Upper lobe of left lung (tissue), 6 donors: Measurements from ENCODE around the gene C2orf72. TPM values are rescaled to one million over a fixed set of nuclear protein-coding genes. Genes with fewer than 3 reads are reported as not detected.
"Not testable (repeated sequence)": the region's sequence is repeated elsewhere in the genome, so short reads cannot be mapped to it uniquely, and the experiment has no call there.

Experiments used
- ATAC-seq, 2 donors: fragments of 200-7000 bp; cut with Tn5 transposase; one replicate each; pipeline ENCODE4 v1.9.1; 2022; ENCODE audit warnings: mild to moderate bottlenecking in 2 of 2, moderate library complexity in 2 of 2; ENCODE audit not compliant: low FRiP score in 2 of 2
- DNase-seq, 2 donors: peaks; one replicate each; pipeline ENCODE4 v3.0.0-alpha.2; 2019 to 2020
- H3K27ac ChIP-seq, 4 donors: fragments of 200-600 bp; sonication (generic); one replicate each; pipeline ENCODE4 v1.5.1; 2016 to 2019
- H3K27me3 ChIP-seq, 4 donors: fragments of 200-600 bp; sonication (generic); one replicate each; pipeline ENCODE4 v1.5.1; 2017 to 2019
- H3K36me3 ChIP-seq, 4 donors: fragments of 200-600 bp; sonication (generic); one replicate each; pipeline ENCODE4 v1.5.1; 2016 to 2019
- H3K4me1 ChIP-seq, 4 donors: fragments of 200-600 bp; sonication (generic); one replicate each; pipeline ENCODE4 v1.5.1; 2018 to 2019
- H3K4me3 ChIP-seq, 4 donors: fragments of 200-600 bp; sonication (generic); one replicate each; pipeline ENCODE4 v1.5.1; 2017 to 2019; ENCODE audit warnings: mild to moderate bottlenecking in 2 of 4, moderate library complexity in 1 of 4
- H3K9me3 ChIP-seq, 4 donors: fragments of 200-600 bp; sonication (generic); one replicate each; pipeline ENCODE4 v1.5.1; 2018 to 2019
- EP300 ChIP-seq, 4 donors: sonication (generic); formaldehyde crosslinking; IDR thresholded peaks; one replicate each; pipeline ENCODE4 v1.5.1; 2017; ENCODE audit warnings: antibody characterized with exemption in 4 of 4, control low read depth in 2 of 4
- POLR2A ChIP-seq, 4 donors: fragments of 450-650 bp; IDR thresholded peaks; one replicate each; pipeline ENCODE4 v1.5.1; 2016 to 2017; ENCODE audit warnings: antibody characterized with exemption in 4 of 4, mild to moderate bottlenecking in 2 of 4
- POLR2AphosphoS5 ChIP-seq, 2 donors: sonication (generic); formaldehyde crosslinking; IDR thresholded peaks; one replicate each; pipeline ENCODE4 v1.5.1; 2017; ENCODE audit warnings: antibody characterized with exemption in 2 of 2
- WGBS, 2 donors: methylation state at CpG; one replicate each; pipeline ENCODE4 v1.1.5; 2017 to 2018; 5-methylcytosine and 5-hydroxymethylcytosine counted together
- total RNA-seq, 6 donors: library from RNA; depleted of rRNA in 4 of 6; stranded (reverse); fragments of >200 nt in 4 of 6; gene quantifications; one replicate each; pipeline versions ENCODE4 v1.1.0 to v1.2.1, GENCODE V29; 2016 to 2021
- TF ChIP-seq, protein P1 (sequence below), 6 experiments: fragments of 450-650 bp in 4 of 6; fragments of 200-600 bp in 2 of 6; sonication (generic) in 2 of 6; IDR thresholded peaks; one replicate each; pipeline ENCODE4 v1.5.1; 2016 to 2019; ENCODE audit warnings: antibody characterized with exemption in 6 of 6
- donor health status: DM: no; HTN: no; CAD: no; lungs with moderate emphysema.
- donor health status: DM: no; HTN: yes; CAD: no; lungs with severe emphysema.

C2orf72 gene
- total RNA-seq, 6 donors from 2014 or later: 0.37 to 0.84 (median 0.61) TPM; not detected in 3

DNA sequence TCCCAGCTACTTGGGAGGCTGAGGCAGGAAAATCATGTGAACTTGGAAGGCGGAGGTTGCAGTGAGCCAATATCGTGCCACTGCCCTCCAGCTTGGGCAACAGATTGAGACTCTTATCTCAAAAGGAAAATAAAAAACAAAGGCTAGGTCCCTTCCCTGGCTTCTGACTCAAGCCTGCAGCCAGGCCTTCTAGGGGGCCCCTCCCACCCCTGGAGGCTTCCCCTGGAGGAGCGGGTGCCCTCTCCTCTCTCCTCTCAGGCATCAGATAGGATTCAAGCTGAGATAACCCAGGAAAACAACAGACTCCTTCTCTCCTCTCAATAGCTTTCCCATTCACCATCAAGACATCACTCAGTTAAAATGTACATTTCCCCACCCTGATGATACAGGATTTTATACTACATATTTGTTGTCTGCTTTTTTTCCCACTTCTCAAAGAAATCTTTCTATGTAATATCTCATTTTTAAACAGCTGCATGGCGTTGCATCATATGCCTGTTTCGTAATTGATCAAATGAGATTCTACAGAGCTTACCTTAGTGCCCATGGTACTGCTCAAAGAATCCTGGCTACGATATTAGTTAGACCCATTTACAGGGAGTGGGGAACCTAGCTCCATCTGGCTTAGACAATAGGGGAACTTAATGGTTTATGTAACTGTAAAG is 20.6 kb upstream of the C2orf72 start:
- TF ChIP-seq POLR2A (IDR thresholded peaks at IDR 0.05) (no peak), EP300 (IDR thresholded peaks at IDR 0.05) (no peak), POLR2AphosphoS5 (IDR thresholded peaks at IDR 0.05) (no peak)
- TF ChIP-seq, protein P1, sequence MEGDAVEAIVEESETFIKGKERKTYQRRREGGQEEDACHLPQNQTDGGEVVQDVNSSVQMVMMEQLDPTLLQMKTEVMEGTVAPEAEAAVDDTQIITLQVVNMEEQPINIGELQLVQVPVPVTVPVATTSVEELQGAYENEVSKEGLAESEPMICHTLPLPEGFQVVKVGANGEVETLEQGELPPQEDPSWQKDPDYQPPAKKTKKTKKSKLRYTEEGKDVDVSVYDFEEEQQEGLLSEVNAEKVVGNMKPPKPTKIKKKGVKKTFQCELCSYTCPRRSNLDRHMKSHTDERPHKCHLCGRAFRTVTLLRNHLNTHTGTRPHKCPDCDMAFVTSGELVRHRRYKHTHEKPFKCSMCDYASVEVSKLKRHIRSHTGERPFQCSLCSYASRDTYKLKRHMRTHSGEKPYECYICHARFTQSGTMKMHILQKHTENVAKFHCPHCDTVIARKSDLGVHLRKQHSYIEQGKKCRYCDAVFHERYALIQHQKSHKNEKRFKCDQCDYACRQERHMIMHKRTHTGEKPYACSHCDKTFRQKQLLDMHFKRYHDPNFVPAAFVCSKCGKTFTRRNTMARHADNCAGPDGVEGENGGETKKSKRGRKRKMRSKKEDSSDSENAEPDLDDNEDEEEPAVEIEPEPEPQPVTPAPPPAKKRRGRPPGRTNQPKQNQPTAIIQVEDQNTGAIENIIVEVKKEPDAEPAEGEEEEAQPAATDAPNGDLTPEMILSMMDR (IDR thresholded peaks at IDR 0.05): no peak
- H3K4me3 ChIP-seq: no peak overlapping the region
- no peak for DNase-seq
- H3K36me3 ChIP-seq: no peaks in the 10 kb centered on the region
- no peak overlapping the region for H3K27ac ChIP-seq
- ATAC-seq: no peak
- no peaks in the 10 kb centered on the region for H3K27me3 ChIP-seq
- H3K9me3 ChIP-seq: no peaks in the 10 kb centered on the region
- H3K4me1 ChIP-seq: no peaks in the 10 kb centered on the region
- 73 to 80% methylated on average over 6 of the region's 6 CpGs for WGBS, 2 donors

- no peaks in the 10 kb centered on the region for H3K36me3 ChIP-seq
- WGBS, 2 donors: 30 to 42% methylated on average over 3 to 4 of the region's 4 CpGs
- no peak overlapping the region for H3K4me3 ChIP-seq
- TF ChIP-seq, protein P1 (IDR thresholded peaks at IDR 0.05): no peak
- TF ChIP-seq POLR2AphosphoS5 (IDR thresholded peaks at IDR 0.05): no peak
- TF ChIP-seq POLR2A (IDR thresholded peaks at IDR 0.05): no peak
- TF ChIP-seq EP300 (IDR thresholded peaks at IDR 0.05): no peak
- DNase-seq (no peak), ATAC-seq (peak in 1 of 2 donors; percentile 21)
- no peaks in the 10 kb centered on the region for H3K27me3 ChIP-seq
- no peaks in the 10 kb centered on the region for H3K9me3 ChIP-seq
- H3K27ac ChIP-seq: no peak overlapping the region
- no peaks in the 10 kb centered on the region for H3K4me1 ChIP-seq
Measured at GRCh38 chr2:231017231-231017598, 20.1 kb upstream of the C2orf72 start.

- Histone ChIP-seq H3K27ac (no peak overlapping the region), H3K27me3 (no peaks in the 10 kb centered on the region), H3K4me1 (no peaks in the 10 kb centered on the region), H3K9me3 (no peaks in the 10 kb centered on the region), H3K4me3 (no peak overlapping the region), H3K36me3 (no peaks in the 10 kb centered on the region)
- ATAC-seq: no peak
- no peak for DNase-seq
- WGBS, 2 donors: 88 to 92% methylated on average over 3 of the region's 3 CpGs
- TF ChIP-seq EP300 (IDR thresholded peaks at IDR 0.05) (no peak), POLR2A (IDR thresholded peaks at IDR 0.05) (no peak), POLR2AphosphoS5 (IDR thresholded peaks at IDR 0.05) (no peak)
- TF ChIP-seq, protein P1 (IDR thresholded peaks at IDR 0.05): no peak
Measured at GRCh38 chr2:231018184-231018583, 19.1 kb upstream of the C2orf72 start.

DNA sequence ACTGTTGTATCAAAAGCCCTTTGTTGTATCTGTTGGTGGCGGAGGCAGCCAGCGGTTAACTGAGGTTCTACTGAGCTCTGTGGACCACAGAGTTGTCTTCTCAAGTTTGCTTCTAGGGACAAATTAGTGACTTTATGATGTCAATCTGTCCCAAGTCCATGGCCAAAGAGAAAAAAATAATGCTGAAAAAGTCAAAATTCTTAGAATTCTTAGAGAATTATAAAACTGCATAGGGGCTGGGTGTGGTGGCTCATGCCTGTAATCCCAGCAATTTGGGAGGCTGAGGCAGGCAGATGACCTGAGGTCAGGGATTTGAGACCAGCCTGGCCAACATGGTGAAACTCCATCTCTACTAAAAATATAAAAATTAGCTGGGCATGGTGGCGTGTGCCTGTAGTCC is 12.3 kb upstream of the C2orf72 start:
- not testable (repeated sequence) for H3K9me3 ChIP-seq, H3K27me3 ChIP-seq, H3K27ac ChIP-seq, ATAC-seq, H3K36me3 ChIP-seq, H3K4me1 ChIP-seq, DNase-seq, H3K4me3 ChIP-seq
- 97% methylated on average over 3 of the region's 3 CpGs for WGBS, 2 donors

DNA sequence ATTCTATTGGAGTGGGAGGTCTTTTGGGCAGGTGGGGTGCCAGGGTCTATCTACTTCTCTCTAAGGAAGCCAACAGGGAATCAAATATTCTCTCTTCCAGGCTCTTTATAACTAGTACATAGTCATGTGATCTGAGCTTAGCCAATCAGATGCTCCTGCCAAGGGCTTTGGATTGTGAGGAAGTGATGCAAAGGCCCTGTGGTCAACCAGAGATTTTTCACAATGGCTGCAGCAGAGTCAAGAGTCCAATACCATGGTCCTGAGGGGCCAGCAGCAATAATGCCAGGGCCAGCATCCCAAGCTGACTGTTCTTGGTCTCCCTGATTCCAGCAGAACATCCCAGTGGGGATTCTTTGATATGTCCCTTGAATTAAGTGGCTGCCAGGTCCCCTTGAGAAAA is 8.4 kb upstream of the C2orf72 start:
- Histone ChIP-seq H3K27me3 (no peaks in the 10 kb centered on the region), H3K4me1 (no peaks in the 10 kb centered on the region), H3K9me3 (no peaks in the 10 kb centered on the region), H3K4me3 (no peak overlapping the region), H3K27ac (no peak overlapping the region), H3K36me3 (no peaks in the 10 kb centered on the region)
- no peak for ATAC-seq
- TF ChIP-seq EP300 (IDR thresholded peaks at IDR 0.05) (no peak), POLR2A (IDR thresholded peaks at IDR 0.05) (no peak), POLR2AphosphoS5 (IDR thresholded peaks at IDR 0.05) (no peak)
- TF ChIP-seq, protein P1 (IDR thresholded peaks at IDR 0.05): no peak
- DNase-seq: no peak
